Neural cell (in vitro differentiated cells): ENCODE data around the gene SLC6A20. TPM values are rescaled to one million over a fixed set of nuclear protein-coding genes. Genes with fewer than 3 reads are reported as not detected.

Experiments used
- H2AFZ ChIP-seq: fragments of 200-600, 300-800 bp; sonication (generic), shearing (Covaris generic); 2 replicates; pipeline ENCODE4 v1.6.0; 2014; ENCODE audit warnings: low read depth, mild to moderate bottlenecking, antibody characterized with exemption, low read length, moderate library complexity
- H3F3A ChIP-seq: fragments of 200-600 bp; shearing (Covaris generic); 2 replicates; pipeline ENCODE4 v1.6.1; 2016; ENCODE audit warnings: mild to moderate bottlenecking, moderate library complexity, mixed read lengths, antibody characterized with exemption, low read length; ENCODE audit not compliant: insufficient read depth, poor library complexity, severe bottlenecking
- H3K27ac ChIP-seq: fragments of 200-600, 300-800 bp; sonication (generic), shearing (Covaris generic); 2 replicates; pipeline ENCODE4 v1.5.1; 2014; ENCODE audit warnings: mild to moderate bottlenecking, low read length, moderate library complexity
- H3K27me3 ChIP-seq: fragments of 300-800, 200-600 bp; sonication (generic), shearing (Covaris generic); 2 replicates; pipeline ENCODE4 v1.6.0; 2014; ENCODE audit warnings: mild to moderate bottlenecking, low read depth, low read length, moderate library complexity; ENCODE audit not compliant: insufficient read depth
- H3K36me3 ChIP-seq: fragments of 300-800, 200-600 bp; sonication (generic), shearing (Covaris generic); 2 replicates; pipeline ENCODE4 v1.5.1; 2014; ENCODE audit warnings: mild to moderate bottlenecking, antibody characterized with exemption, low read length, moderate library complexity; ENCODE audit not compliant: insufficient read depth
- H3K4me2 ChIP-seq: fragments of 300-800, 200-600 bp; sonication (generic), shearing (Covaris generic); 2 replicates; pipeline ENCODE4 v1.6.0; 2014; ENCODE audit warnings: mild to moderate bottlenecking, low read length
- H3K4me3 ChIP-seq: fragments of 300-800, 200-600 bp; sonication (generic), shearing (Covaris generic); 2 replicates; pipeline ENCODE4 v1.5.1; 2014; ENCODE audit warnings: mild to moderate bottlenecking, low read length, moderate library complexity
- H3K79me2 ChIP-seq: fragments of 200-600 bp; shearing (Covaris generic); replicated peaks from 2 replicates; pipeline ENCODE4 v1.6.0; 2014; ENCODE audit warnings: mild to moderate bottlenecking, low read length, moderate library complexity; ENCODE audit not compliant: insufficient read depth
- H3K9ac ChIP-seq: fragments of 300-800, 200-600 bp; sonication (generic), shearing (Covaris generic); 2 replicates; pipeline ENCODE4 v1.6.1; 2016; ENCODE audit warnings: mild to moderate bottlenecking, low read length, mixed read lengths
- H3K9me2 ChIP-seq: fragments of 200-600 bp; shearing (Covaris generic); 2 replicates; pipeline ENCODE4 v1.6.1; 2016; ENCODE audit warnings: mild to moderate bottlenecking, low read length, mixed read lengths; ENCODE audit not compliant: insufficient read depth
- H3K9me3 ChIP-seq: fragments of 200-600, 300-800 bp; sonication (generic), shearing (Covaris generic); 2 replicates; pipeline ENCODE4 v1.6.1; 2016; ENCODE audit warnings: mild to moderate bottlenecking, mixed run types, low read length, moderate library complexity, mixed read lengths
- H4K20me1 ChIP-seq: fragments of 200-600 bp; shearing (Covaris generic); 2 replicates; pipeline ENCODE4 v1.6.1; 2016; ENCODE audit warnings: mild to moderate bottlenecking, mixed run types; ENCODE audit not compliant: insufficient read depth
- EP300 ChIP-seq: fragments of 450-650 bp; conservative IDR thresholded peaks from 2 replicates; pipeline ENCODE4 v1.6.1; 2014; ENCODE audit warnings: antibody characterized with exemption, mild to moderate bottlenecking, moderate library complexity; ENCODE audit not compliant: poor library complexity, severe bottlenecking
- EZH2 ChIP-seq: fragments of 200-600, 300-800 bp; shearing (Covaris generic), sonication (generic); IDR thresholded peaks from 2 replicates; pipeline ENCODE4 v1.6.1; 2014; ENCODE audit warnings: antibody characterized with exemption, low read length, borderline replicate concordance, mild to moderate bottlenecking; ENCODE audit not compliant: insufficient read depth, poor library complexity, severe bottlenecking
- MXI1 ChIP-seq: fragments of 450-650 bp; conservative IDR thresholded peaks from 2 replicates; pipeline ENCODE4 v1.6.1; 2014; ENCODE audit warnings: antibody characterized with exemption, mild to moderate bottlenecking; ENCODE audit not compliant: poor library complexity, severe bottlenecking
- POLR2AphosphoS5 ChIP-seq: IDR thresholded peaks from 2 replicates; pipeline ENCODE4 v1.6.1; 2012
- RAD21 ChIP-seq: fragments of 450-650 bp; conservative IDR thresholded peaks from 2 replicates; pipeline ENCODE4 v1.6.1; 2014; ENCODE audit warnings: antibody characterized with exemption, mild to moderate bottlenecking, moderate library complexity
- SMC3 ChIP-seq: fragments of 450-650 bp; conservative IDR thresholded peaks from 2 replicates; pipeline ENCODE4 v1.6.1; 2014; ENCODE audit warnings: antibody characterized with exemption, mild to moderate bottlenecking, moderate library complexity; ENCODE audit not compliant: poor library complexity
- TAF1 ChIP-seq: IDR thresholded peaks from 2 replicates; pipeline ENCODE4 v1.6.1; 2012; ENCODE audit warnings: low read depth
- polyA plus RNA-seq: library from polyadenylated mRNA; depleted of rRNA; stranded (reverse); fragments of >200 nt; gene quantifications from 2 replicates; pipeline ENCODE4 v1.2.3, GENCODE V29; 2014
- TF ChIP-seq, protein P1 (sequence below): fragments of 450-650 bp; IDR thresholded peaks from 2 replicates; pipeline ENCODE4 v1.5.1; 2014; ENCODE audit warnings: antibody characterized with exemption, mild to moderate bottlenecking, moderate library complexity; ENCODE audit not compliant: poor library complexity, severe bottlenecking
- TF ChIP-seq, protein P2 (sequence below): IDR thresholded peaks from 2 replicates; pipeline ENCODE4 v1.6.1; 2012; ENCODE audit warnings: borderline replicate concordance

Gene SLC6A20
- polyA plus RNA-seq, 1 donor from 2014 or later = not detected

DNA sequence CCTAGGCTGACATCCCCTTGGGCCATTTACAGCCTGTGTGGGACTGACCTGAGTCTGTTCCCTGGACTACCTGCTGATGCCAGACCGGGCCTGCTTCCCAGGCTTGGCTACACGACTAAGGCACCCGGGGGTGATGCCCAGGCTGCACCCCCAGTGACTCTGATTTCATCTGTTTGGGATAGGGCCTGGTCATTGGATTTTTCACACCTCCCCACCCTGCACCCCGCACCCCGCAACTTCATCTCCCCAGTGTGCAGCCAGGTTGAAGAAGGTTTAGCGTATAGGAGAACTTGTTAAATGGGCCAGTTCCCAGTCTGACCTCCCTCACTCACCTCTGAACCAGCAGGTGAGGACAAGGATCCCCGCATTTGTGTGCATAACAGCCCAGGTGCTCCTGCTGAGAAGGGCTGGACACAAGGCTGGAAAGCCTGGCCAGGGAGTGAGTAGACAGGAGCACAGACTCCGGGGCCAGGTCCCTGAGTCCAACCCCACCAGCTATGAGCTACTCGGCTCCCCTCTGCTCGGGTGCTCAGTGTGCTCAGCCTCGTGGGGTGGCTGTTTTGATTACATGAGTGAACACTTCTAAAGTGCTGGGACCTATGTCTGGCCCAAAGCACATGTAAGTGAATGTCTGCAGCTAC lies 18.5 kb downstream of the SLC6A20 start:
- Histone ChIP-seq H4K20me1 (no peaks in the 10 kb centered on the region), H3K27ac (no peak overlapping the region), H3K36me3 (no peaks in the 10 kb centered on the region), H2AFZ (no peak overlapping the region), H3K27me3 (no peaks in the 10 kb centered on the region), H3K79me2 (no peaks in the 10 kb centered on the region), H3K4me3 (no peak overlapping the region), H3K9me3 (no peaks in the 10 kb centered on the region), H3K4me2 (no peak overlapping the region), H3F3A (no peaks in the 10 kb centered on the region), H3K9me2 (no peaks in the 10 kb centered on the region), H3K9ac (no peak overlapping the region)
- TF ChIP-seq MXI1 = no peak
- TF ChIP-seq, protein P1, sequence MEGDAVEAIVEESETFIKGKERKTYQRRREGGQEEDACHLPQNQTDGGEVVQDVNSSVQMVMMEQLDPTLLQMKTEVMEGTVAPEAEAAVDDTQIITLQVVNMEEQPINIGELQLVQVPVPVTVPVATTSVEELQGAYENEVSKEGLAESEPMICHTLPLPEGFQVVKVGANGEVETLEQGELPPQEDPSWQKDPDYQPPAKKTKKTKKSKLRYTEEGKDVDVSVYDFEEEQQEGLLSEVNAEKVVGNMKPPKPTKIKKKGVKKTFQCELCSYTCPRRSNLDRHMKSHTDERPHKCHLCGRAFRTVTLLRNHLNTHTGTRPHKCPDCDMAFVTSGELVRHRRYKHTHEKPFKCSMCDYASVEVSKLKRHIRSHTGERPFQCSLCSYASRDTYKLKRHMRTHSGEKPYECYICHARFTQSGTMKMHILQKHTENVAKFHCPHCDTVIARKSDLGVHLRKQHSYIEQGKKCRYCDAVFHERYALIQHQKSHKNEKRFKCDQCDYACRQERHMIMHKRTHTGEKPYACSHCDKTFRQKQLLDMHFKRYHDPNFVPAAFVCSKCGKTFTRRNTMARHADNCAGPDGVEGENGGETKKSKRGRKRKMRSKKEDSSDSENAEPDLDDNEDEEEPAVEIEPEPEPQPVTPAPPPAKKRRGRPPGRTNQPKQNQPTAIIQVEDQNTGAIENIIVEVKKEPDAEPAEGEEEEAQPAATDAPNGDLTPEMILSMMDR = no peak
- no peak for TF ChIP-seq RAD21
- no peak for TF ChIP-seq EP300
- no peak for TF ChIP-seq EZH2
- TF ChIP-seq TAF1 = no peak
- TF ChIP-seq POLR2AphosphoS5 = no peak
- TF ChIP-seq SMC3 = no peak
- TF ChIP-seq, protein P2, sequence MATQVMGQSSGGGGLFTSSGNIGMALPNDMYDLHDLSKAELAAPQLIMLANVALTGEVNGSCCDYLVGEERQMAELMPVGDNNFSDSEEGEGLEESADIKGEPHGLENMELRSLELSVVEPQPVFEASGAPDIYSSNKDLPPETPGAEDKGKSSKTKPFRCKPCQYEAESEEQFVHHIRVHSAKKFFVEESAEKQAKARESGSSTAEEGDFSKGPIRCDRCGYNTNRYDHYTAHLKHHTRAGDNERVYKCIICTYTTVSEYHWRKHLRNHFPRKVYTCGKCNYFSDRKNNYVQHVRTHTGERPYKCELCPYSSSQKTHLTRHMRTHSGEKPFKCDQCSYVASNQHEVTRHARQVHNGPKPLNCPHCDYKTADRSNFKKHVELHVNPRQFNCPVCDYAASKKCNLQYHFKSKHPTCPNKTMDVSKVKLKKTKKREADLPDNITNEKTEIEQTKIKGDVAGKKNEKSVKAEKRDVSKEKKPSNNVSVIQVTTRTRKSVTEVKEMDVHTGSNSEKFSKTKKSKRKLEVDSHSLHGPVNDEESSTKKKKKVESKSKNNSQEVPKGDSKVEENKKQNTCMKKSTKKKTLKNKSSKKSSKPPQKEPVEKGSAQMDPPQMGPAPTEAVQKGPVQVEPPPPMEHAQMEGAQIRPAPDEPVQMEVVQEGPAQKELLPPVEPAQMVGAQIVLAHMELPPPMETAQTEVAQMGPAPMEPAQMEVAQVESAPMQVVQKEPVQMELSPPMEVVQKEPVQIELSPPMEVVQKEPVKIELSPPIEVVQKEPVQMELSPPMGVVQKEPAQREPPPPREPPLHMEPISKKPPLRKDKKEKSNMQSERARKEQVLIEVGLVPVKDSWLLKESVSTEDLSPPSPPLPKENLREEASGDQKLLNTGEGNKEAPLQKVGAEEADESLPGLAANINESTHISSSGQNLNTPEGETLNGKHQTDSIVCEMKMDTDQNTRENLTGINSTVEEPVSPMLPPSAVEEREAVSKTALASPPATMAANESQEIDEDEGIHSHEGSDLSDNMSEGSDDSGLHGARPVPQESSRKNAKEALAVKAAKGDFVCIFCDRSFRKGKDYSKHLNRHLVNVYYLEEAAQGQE = no peak

DNA sequence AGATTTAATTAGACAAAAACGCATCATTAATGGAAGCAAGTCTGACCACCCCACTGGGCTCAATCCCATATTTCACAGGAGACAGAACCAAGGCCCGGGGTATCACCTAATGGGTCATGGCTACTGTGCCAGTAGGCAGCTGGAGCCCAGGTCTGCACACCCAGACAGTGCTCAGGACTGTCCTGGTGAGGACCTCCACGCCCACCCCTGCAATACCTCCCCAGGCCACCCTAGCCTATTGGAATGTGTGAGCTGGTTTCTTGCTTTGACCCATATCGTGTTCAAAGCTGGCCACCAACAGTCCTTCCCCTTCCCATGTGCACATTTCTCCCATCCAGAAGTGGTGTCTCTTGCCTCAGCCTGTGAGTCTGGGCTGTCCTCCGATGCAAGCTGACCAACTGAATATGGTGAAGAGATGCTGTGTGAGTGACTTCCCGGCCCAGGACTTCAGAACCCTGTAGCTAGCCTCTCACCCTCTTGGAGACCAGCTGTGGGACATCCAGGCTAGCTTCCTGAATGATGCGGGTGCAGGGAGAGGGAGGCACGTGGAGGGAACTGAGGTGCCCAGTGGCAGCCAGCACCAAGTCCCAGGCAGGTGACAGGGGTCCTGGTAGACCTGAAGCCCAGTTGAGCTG lies 19.1 kb downstream of the SLC6A20 start:
- TF ChIP-seq, protein P1 = no peak
- no peak for TF ChIP-seq EZH2
- Histone ChIP-seq H3F3A (no peaks in the 10 kb centered on the region), H3K36me3 (no peaks in the 10 kb centered on the region), H3K9me3 (no peaks in the 10 kb centered on the region), H2AFZ (no peak overlapping the region), H3K79me2 (no peaks in the 10 kb centered on the region), H3K9me2 (no peaks in the 10 kb centered on the region), H3K27ac (no peak overlapping the region), H3K4me2 (no peak overlapping the region), H3K4me3 (no peak overlapping the region), H3K27me3 (no peaks in the 10 kb centered on the region), H3K9ac (no peak overlapping the region), H4K20me1 (no peaks in the 10 kb centered on the region)
